K562 (cell line): ENCODE measurements around the gene ACSF3. TPM values are rescaled to one million over a fixed set of nuclear protein-coding genes. Genes with fewer than 3 reads are reported as not detected.
A peak's percentile ranks its signal among the peaks of the same experiment; 100 is the strongest.

Source experiments
- ATAC-seq: fragments of 200-7000 bp; cut with Tn5 transposase; 3 replicates; pipeline ENCODE4 v1.9.1; 2020; ENCODE audit warnings: moderate library complexity
- BruUV-seq: library from RNA; stranded (reverse); fragments of 400-500 nt; replicated peaks from 2 replicates; lab custom pipeline; 2021; lab: Mats Ljungman, UMichigan
- CTCF ChIA-PET: fragments of 300-600 bp; formaldehyde crosslinking; extraction: SDS; loops from one replicate; lab custom pipeline; 2021; ENCODE audit warnings: low intra/inter-chr PET ratio; lab: Yijun Ruan, JAX
- POLR2A ChIA-PET: fragments of 300-600, 350-650 bp; sonication (Branson Sonifier 250); formaldehyde crosslinking; extraction: SDS; loops from one replicate; lab custom pipeline; 2021; ENCODE audit warnings: antibody characterized with exemption, inconsistent platforms; lab: Yijun Ruan, JAX
- DNase-seq, 4 experiments: peaks; one replicate each; pipeline versions ENCODE4 v3.0.0 to v3.0.0-alpha.2; 2011 to 2018; ENCODE audit warnings: low spot score in 3 of 4, mixed read lengths in 3 of 4; ENCODE audit errors: extremely low read depth in 1 of 4
- FAIRE-seq: peaks from 2 replicates; lab custom pipeline; 2011; peaks lifted over from hg19 to GRCh38; lab: Jason Lieb, UNC
- H2AFZ ChIP-seq: 2 replicates; pipeline ENCODE4 v1.6.0; 2011; ENCODE audit warnings: low read depth, low read length, control low read depth, inconsistent platforms
- H3K27ac ChIP-seq: fragments of 200-600 bp; 3 replicates; pipeline ENCODE4 v1.8.0; 2011; ENCODE audit warnings: low read depth, mild to moderate bottlenecking, control low read depth, inconsistent platforms, low read length, moderate library complexity, mixed read lengths; ENCODE audit errors: extremely low read depth
- H3K27me3 ChIP-seq, 2 experiments: fragments of 300-600 bp in 1 of 2; 2 replicates in 1 of 2; 3 replicates in 1 of 2; pipeline versions ENCODE4 v1.6.0 to v1.8.0; 2011; ENCODE audit warnings: inconsistent platforms in 2 of 2, low read length in 2 of 2, mild to moderate bottlenecking in 1 of 2, mixed read lengths in 1 of 2, moderate library complexity in 1 of 2; ENCODE audit not compliant: control insufficient read depth in 2 of 2, insufficient read depth in 2 of 2
- H3K36me3 ChIP-seq: fragments of 300-600 bp; 3 replicates; pipeline ENCODE4 v1.8.0; 2011; ENCODE audit warnings: mild to moderate bottlenecking, low read length, inconsistent platforms; ENCODE audit not compliant: control insufficient read depth, insufficient read depth
- H3K4me1 ChIP-seq, 2 experiments: fragments of 200-600 bp in 1 of 2; replicated peaks in 1 of 2; 2 replicates in 1 of 2; 3 replicates in 1 of 2; pipeline versions ENCODE4 v1.5.1 to v1.8.0; 2011; ENCODE audit warnings: inconsistent platforms in 2 of 2, low read length in 2 of 2, mild to moderate bottlenecking in 1 of 2, mixed read lengths in 1 of 2, moderate library complexity in 1 of 2; ENCODE audit not compliant: control insufficient read depth in 2 of 2, insufficient read depth in 2 of 2
- H3K4me2 ChIP-seq: 2 replicates; pipeline ENCODE4 v1.6.1; 2011; ENCODE audit warnings: low read length, control low read depth, inconsistent platforms, mixed read lengths; ENCODE audit not compliant: insufficient read depth
- H3K4me3 ChIP-seq: fragments of 200-600 bp; sonication (generic), shearing (Covaris generic); 2 replicates; pipeline ENCODE4 v1.5.1; 2016; ENCODE audit warnings: control low read depth, inconsistent platforms
- H3K79me2 ChIP-seq: fragments of 200-600 bp; 3 replicates; pipeline ENCODE4 v1.8.0; 2011; ENCODE audit warnings: low read length, inconsistent platforms; ENCODE audit not compliant: control insufficient read depth, insufficient read depth
- H3K9ac ChIP-seq, 2 experiments: 2 replicates each; pipeline versions ENCODE4 v1.6.0 to v1.6.1; 2011; ENCODE audit warnings: low read depth in 2 of 2, low read length in 2 of 2, control low read depth in 1 of 2, inconsistent platforms in 1 of 2, mild to moderate bottlenecking in 1 of 2, mixed read lengths in 1 of 2; ENCODE audit not compliant: insufficient read depth in 1 of 2
- H3K9me1 ChIP-seq: one replicate; pipeline ENCODE4 v1.6.0; 2011; ENCODE audit warnings: inconsistent platforms, mild to moderate bottlenecking, low read length, moderate library complexity; ENCODE audit not compliant: control insufficient read depth, insufficient read depth
- H3K9me3 ChIP-seq: replicated peaks from 2 replicates; pipeline ENCODE4 v1.5.1; 2011; ENCODE audit warnings: low read depth, low read length, inconsistent platforms; ENCODE audit not compliant: control insufficient read depth, insufficient read depth
- H4K20me1 ChIP-seq: replicated peaks from 2 replicates; pipeline ENCODE4 v1.6.1; 2011; ENCODE audit warnings: low read length, inconsistent platforms, mixed read lengths; ENCODE audit not compliant: control insufficient read depth, insufficient read depth
- ATF1 ChIP-seq, 2 experiments: fragments of 450-650 bp in 1 of 2; IDR thresholded peaks; 2 replicates each; pipeline ENCODE4 v1.6.1; 2016; ENCODE audit warnings: missing compliant biosample characterization in 1 of 2, missing genetic modification characterization in 1 of 2
- ERF ChIP-seq: fragments of 450-650 bp; formaldehyde crosslinking; IDR thresholded peaks from 2 replicates; pipeline ENCODE4 v1.4.0; 2020; ENCODE audit warnings: mild to moderate bottlenecking, mixed read lengths
- GATA2 ChIP-seq: sonication (generic); formaldehyde crosslinking; IDR thresholded peaks from 2 replicates; pipeline ENCODE4 v1.4.0; 2020; ENCODE audit warnings: mild to moderate bottlenecking, missing genetic modification reagents
- NONO ChIP-seq, 2 experiments: fragments of 200-400 bp in 1 of 2; fragments of 450-650 bp in 1 of 2; formaldehyde crosslinking in 1 of 2; IDR thresholded peaks; 2 replicates each; pipeline ENCODE4 v1.6.1; 2017; ENCODE audit warnings: low read depth in 2 of 2, mild to moderate bottlenecking in 2 of 2, moderate library complexity in 2 of 2, low read length in 1 of 2
- SMC3 ChIP-seq: conservative IDR thresholded peaks from 2 replicates; pipeline ENCODE4 v1.6.1; 2011; ENCODE audit warnings: low read depth, low read length, improper control_type of control experiment; ENCODE audit not compliant: insufficient read depth
- WGBS: fragments of 100-300 bp; shearing (Covaris generic); methylation state at CpG from one replicate; pipeline ENCODE4 v1.1.6; 2016; ENCODE audit warnings: low coverage, mixed read lengths; ENCODE audit not compliant: insufficient coverage; ENCODE audit errors: missing lambda C conversion rate; 5-methylcytosine and 5-hydroxymethylcytosine counted together
- in situ Hi-C: fragments of 300-500 bp; cut with MboI; formaldehyde crosslinking; loops from 4 replicates; pipeline ENCODE4 v1.15.0; 2018; ENCODE audit warnings: inconsistent platforms, mixed read lengths
- intact Hi-C: fragments of 100-400 bp; cut with micrococcal nuclease; formaldehyde crosslinking; loops from 2 replicates; pipeline ENCODE4 v1.14.2; 2022
- polyA plus RNA-seq, 8 experiments: library from polyadenylated mRNA; depleted of rRNA in 4 of 8; stranded (reverse) in 5 of 8; unstranded in 3 of 8; fragments of >200 nt; fragmentation: Nextera tagmentation in 2 of 8; fragmentation: Illumina TruSeq in 1 of 8; extraction: Ambion mirVana in 2 of 8; extraction: Trizol in 1 of 8; gene quantifications; 2 replicates each; pipeline versions ENCODE4 v1.2.1 to v1.2.3, GENCODE V29; 2011 to 2014; ENCODE audit warnings: inconsistent platforms in 1 of 8, missing spikeins in 1 of 8
- total RNA-seq, 7 experiments: library from RNA; depleted of rRNA in 6 of 7; stranded (reverse); fragments of >200 nt in 6 of 7; fragmentation: Illumina TruSeq in 2 of 7; extraction: Trizol in 2 of 7; gene quantifications; 2 replicates each; pipeline versions ENCODE4 v1.2.1 to v1.2.3, GENCODE V29; 2011 to 2021; ENCODE audit warnings: low replicate concordance in 1 of 7

Gene ACSF3
- total and polyA plus RNA-seq, 9 of the 15 experiments (the other 6 are each of a cell fraction or from before 2014, with no cell fraction given) = 0.77 to 32.8 (median 14.7) TPM

GRCh38 chr16:89173174-89173921 is 79.7 kb downstream of the ACSF3 start:
- Histone ChIP-seq H3K27me3 (peaks cover 0 to 26% of the 10 kb centered on the region in 2 experiments; a peak in 2 of 5 replicates), H3K9ac (peak overlapping the region in 1 of 2 experiments; percentile 56; a peak in 1 of 4 replicates), H3K4me3 (no peak overlapping the region), H3K9me1 (no peaks in the 10 kb centered on the region), H2AFZ (no peak overlapping the region), H3K79me2 (no peaks in the 10 kb centered on the region), H3K4me1 (peaks cover 10 to 91% of the 10 kb centered on the region in 2 experiments; a peak in 4 of 5 replicates), H3K27ac (no peak overlapping the region), H4K20me1 (peaks cover 3% of the 10 kb centered on the region; the same call in 1 of the 2 replicates), H3K36me3 (no peaks in the 10 kb centered on the region), H3K9me3 (no peaks in the 10 kb centered on the region), H3K4me2 (no peak overlapping the region)
- intact Hi-C loops = no loop called here
- in situ Hi-C loops = no loop called here
- BruUV-seq = no TSS peak
- FAIRE-seq = no peak
- no peak for DNase-seq
- TF ChIP-seq NONO (IDR thresholded peaks at IDR 0.05; ENCODE audit: low read depth in 2 of 2, low read length in 1 of 2) (no peak), ATF1 (CRISPR knock-in tag; IDR thresholded peaks at IDR 0.05) (no peak), ATF1 (tag; IDR thresholded peaks at IDR 0.05) (no peak), ERF (no peak), GATA2 (no peak), SMC3 (no peak)
- no peak for ATAC-seq
- ChIA-PET POLR2A (interaction anchor here (0.7 to 1.6 kb wide), 4 partner anchors 10 to 464 kb away, joined by 3 to 6 read pairs (median 3); no protein-coding TSS in a partner anchor), CTCF (no interaction called here)
- WGBS = 19% methylated on average over 10 of the region's 11 CpGs
